Nephron (organoid): ENCODE results near the gene CYP1A2.

Source experiments
- H3K27ac Mint-ChIP-seq, 3 experiments: 2 replicates each; pipeline ENCODE4 v1.8.0; 2020; ENCODE audit warnings: mixed read lengths in 3 of 3, mild to moderate bottlenecking in 2 of 3, moderate library complexity in 1 of 3
- H3K27me3 Mint-ChIP-seq: 2 replicates; pipeline ENCODE4 v1.8.0; 2021; ENCODE audit warnings: low read depth, mild to moderate bottlenecking, moderate library complexity, mixed read lengths
- H3K36me3 Mint-ChIP-seq: 2 replicates; pipeline ENCODE4 v1.8.0; 2020; ENCODE audit warnings: low read depth, mixed read lengths
- H3K4me1 Mint-ChIP-seq: 2 replicates; pipeline ENCODE4 v1.8.0; 2020; ENCODE audit warnings: mixed read lengths
- H3K4me3 Mint-ChIP-seq, 3 experiments: 2 replicates each; pipeline ENCODE4 v1.8.0; 2020; ENCODE audit warnings: mild to moderate bottlenecking in 3 of 3, mixed read lengths in 3 of 3, moderate library complexity in 2 of 3
- H3K9me3 Mint-ChIP-seq: 2 replicates; pipeline ENCODE4 v1.8.0; 2020; ENCODE audit warnings: mixed read lengths
- TF ChIP-seq, protein P1 (sequence below), 3 experiments: fragments of 200-600 bp; sonication (generic); IDR thresholded peaks; one replicate each; pipeline ENCODE4 v1.5.0; 2021; ENCODE audit warnings: antibody characterized with exemption in 3 of 3; ENCODE audit not compliant: unreplicated experiment in 3 of 3

CYP1A2 gene

DNA sequence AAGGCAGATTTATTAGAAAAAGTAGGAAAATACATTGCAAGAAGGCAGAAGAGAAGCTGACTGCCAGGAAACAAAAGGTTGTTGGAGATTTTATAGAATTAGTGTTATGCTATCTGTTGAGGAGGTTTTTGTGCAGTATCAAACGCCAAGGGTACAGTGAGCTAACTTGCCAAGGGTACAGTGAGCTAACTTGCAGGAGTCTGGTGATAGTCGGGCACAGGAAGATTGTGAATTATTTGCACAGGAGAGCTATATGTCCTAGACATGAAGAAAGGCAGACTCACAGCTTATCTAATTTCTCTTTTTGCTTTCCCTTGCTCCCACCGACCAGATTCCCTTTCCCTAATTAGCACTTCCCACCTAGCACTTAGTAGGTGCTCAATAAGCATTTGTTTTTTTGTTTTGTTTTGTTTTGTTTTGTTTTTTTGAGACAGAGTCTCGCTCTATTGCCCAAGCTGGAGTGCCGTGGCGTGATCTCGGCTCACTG is 30.6 kb downstream of the CYP1A2 start:
- TF ChIP-seq, protein P1, sequence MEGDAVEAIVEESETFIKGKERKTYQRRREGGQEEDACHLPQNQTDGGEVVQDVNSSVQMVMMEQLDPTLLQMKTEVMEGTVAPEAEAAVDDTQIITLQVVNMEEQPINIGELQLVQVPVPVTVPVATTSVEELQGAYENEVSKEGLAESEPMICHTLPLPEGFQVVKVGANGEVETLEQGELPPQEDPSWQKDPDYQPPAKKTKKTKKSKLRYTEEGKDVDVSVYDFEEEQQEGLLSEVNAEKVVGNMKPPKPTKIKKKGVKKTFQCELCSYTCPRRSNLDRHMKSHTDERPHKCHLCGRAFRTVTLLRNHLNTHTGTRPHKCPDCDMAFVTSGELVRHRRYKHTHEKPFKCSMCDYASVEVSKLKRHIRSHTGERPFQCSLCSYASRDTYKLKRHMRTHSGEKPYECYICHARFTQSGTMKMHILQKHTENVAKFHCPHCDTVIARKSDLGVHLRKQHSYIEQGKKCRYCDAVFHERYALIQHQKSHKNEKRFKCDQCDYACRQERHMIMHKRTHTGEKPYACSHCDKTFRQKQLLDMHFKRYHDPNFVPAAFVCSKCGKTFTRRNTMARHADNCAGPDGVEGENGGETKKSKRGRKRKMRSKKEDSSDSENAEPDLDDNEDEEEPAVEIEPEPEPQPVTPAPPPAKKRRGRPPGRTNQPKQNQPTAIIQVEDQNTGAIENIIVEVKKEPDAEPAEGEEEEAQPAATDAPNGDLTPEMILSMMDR (IDR thresholded peaks at IDR 0.05; ENCODE audit: unreplicated experiment in 3 of 3) = no peak
- H3K36me3 Mint-ChIP-seq = no peaks in the 10 kb centered on the region
- H3K9me3 Mint-ChIP-seq = no peaks in the 10 kb centered on the region
- H3K4me3 Mint-ChIP-seq = peak overlapping the region; percentile 66 to 83 (median 72)
- H3K27me3 Mint-ChIP-seq = no peaks in the 10 kb centered on the region
- H3K27ac Mint-ChIP-seq = peak overlapping the region in 2 of 3 experiments; percentile 50 to 60
- H3K4me1 Mint-ChIP-seq = peaks cover 59% of the 10 kb centered on the region

DNA sequence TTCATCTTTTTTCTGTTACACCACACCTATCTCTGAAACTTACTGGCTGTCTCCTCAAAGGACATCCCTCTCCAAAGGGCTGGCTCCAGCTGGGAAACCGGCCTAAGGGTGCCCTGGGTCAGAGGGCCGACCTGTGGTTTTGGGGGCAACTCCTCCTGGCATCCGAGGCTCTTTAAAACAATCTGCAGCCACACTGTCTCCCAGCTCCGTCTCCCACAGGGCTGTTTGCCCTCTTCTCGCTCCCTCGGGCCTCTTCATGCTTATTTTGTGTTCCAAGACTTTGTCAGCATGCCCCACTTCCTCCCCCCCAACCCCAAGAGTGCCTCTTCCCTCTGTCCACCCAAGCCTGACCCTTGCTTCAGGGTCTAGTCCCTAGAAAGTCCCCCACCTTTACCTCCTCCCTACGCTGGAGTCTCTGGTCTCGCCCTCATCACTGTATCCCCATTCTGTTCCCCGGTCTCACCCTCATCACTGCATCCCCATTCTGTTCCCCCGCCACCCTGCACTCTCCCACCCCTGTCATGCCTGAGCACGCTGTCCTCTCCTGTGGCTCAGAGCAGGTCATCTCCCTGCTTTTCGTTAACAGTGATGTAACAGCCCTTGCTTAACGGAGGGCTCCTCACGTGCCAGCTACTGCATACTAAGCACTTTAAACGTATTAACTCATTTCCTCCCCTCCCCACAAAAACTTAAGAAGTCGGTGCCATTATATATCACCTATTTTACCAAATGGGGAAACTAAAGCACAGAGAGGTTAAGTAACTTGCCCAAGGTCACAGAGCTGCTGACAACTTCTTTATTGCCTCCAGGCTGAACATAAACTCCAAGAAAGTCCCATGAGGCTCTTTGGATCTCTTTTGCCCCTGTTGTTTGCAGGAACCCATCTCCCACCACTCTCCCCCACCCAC is 32.1 kb downstream of the CYP1A2 start:
- TF ChIP-seq, protein P1 (IDR thresholded peaks at IDR 0.05; ENCODE audit: unreplicated experiment in 3 of 3) = no peak
- H3K27me3 Mint-ChIP-seq = no peaks in the 10 kb centered on the region
- no peaks in the 10 kb centered on the region for H3K36me3 Mint-ChIP-seq
- H3K9me3 Mint-ChIP-seq = no peaks in the 10 kb centered on the region
- peaks cover 69% of the 10 kb centered on the region for H3K4me1 Mint-ChIP-seq
- peak overlapping the region; percentile 83 to 88 (median 86) for H3K4me3 Mint-ChIP-seq
- peak overlapping the region; percentile 11 to 77 (median 55) for H3K27ac Mint-ChIP-seq

DNA sequence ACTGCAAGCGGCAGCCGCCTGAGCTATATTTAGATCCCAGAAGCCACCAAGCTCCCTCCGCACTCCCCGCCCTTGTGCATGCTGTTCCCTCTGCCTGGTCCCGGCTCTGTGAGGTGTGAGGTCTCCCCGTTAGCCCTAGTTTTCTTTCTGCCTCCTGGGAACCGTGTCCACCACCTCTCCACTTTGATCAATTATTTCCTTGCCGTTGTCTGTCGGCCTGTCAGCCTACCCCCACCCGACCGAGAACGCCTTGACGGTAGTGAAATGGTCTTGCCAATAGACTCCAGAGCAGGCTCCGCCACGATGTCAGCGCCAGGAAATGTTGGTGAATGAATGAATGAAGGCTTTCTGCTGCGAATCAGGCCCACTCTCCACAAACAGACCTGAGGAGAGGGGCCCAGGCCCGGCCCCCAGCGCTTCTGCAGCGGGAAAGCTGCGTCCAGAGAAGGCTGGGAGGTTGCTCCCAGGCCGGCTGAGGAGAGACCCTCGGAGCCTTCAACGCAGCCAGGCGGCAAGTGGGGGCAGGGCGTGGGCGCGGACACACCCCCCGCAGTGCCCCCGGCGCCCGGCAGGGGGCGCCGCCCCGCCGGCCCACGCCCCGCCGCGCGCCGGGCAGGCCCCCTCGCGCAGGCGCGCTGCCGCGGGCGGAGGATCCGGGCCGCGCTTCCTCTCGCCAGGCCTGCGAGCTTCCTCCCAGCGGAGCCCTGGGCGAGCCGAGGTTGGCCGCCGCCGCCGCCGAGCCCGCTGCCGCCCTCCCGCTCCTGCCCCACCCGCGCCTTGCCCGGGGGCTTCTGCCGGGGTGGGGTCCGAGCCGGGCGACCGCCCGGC is 33.0 kb downstream of the CYP1A2 start, which contains the start of gene CSK:
TSS of gene CSK (plus strand) at position 650 of the 828 bp plus-strand sequence. CDS start 16,218 bp downstream, outside the sequence.
- H3K36me3 Mint-ChIP-seq = no peaks in the 10 kb centered on the region
- TF ChIP-seq, protein P1 (IDR thresholded peaks at IDR 0.05; ENCODE audit: unreplicated experiment in 3 of 3) = peak; percentile 41 to 63 (median 59)
- H3K9me3 Mint-ChIP-seq = no peaks in the 10 kb centered on the region
- no peaks in the 10 kb centered on the region for H3K27me3 Mint-ChIP-seq
- H3K4me3 Mint-ChIP-seq = peak within 1 kb of the TSS; percentile 90 to 91 (median 90)
- peak within 1 kb of the TSS; percentile 38 to 77 (median 55) for H3K27ac Mint-ChIP-seq
- H3K4me1 Mint-ChIP-seq = peaks cover 69% of the 10 kb centered on the region

DNA sequence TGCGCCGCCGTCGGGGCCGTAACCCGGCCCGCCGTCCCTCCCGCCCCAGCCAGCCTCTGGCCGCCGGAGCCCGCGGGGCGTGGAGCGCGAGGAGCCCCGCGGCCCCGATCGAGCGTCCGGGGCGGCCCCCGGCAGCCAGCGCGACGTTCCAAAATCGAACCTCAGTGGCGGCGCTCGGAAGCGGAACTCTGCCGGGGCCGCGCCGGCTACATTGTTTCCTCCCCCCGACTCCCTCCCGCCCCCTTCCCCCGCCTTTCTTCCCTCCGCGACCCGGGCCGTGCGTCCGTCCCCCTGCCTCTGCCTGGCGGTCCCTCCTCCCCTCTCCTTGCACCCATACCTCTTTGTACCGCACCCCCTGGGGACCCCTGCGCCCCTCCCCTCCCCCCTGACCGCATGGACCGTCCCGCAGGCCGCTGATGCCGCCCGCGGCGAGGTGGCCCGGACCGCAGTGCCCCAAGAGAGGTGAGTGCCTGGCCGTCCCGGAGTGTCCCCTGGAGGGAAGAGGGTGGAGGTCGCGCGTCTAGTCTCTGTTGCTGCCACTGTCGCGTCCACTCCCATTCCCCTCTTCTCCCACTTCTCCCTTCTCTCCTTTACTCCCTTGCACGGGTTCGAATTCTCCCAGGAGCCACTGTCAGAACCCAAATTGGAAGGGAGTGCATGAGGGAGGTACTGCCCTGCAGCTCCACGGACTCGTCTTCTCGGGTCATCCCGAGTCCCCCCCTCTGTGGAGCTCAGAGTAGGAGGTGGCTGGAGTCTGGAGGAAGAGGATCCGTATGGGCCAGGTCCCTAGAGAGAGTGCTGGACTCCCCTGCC is 33.8 kb downstream of the CYP1A2 start:
- H3K27ac Mint-ChIP-seq = peak overlapping the region; percentile 37 to 73 (median 38)
- peak overlapping the region; percentile 90 to 91 (median 90) for H3K4me3 Mint-ChIP-seq
- TF ChIP-seq, protein P1 (IDR thresholded peaks at IDR 0.05; ENCODE audit: unreplicated experiment in 3 of 3) = no peak
- H3K36me3 Mint-ChIP-seq = no peaks in the 10 kb centered on the region
- no peaks in the 10 kb centered on the region for H3K27me3 Mint-ChIP-seq
- peaks cover 63% of the 10 kb centered on the region for H3K4me1 Mint-ChIP-seq
- no peaks in the 10 kb centered on the region for H3K9me3 Mint-ChIP-seq

DNA sequence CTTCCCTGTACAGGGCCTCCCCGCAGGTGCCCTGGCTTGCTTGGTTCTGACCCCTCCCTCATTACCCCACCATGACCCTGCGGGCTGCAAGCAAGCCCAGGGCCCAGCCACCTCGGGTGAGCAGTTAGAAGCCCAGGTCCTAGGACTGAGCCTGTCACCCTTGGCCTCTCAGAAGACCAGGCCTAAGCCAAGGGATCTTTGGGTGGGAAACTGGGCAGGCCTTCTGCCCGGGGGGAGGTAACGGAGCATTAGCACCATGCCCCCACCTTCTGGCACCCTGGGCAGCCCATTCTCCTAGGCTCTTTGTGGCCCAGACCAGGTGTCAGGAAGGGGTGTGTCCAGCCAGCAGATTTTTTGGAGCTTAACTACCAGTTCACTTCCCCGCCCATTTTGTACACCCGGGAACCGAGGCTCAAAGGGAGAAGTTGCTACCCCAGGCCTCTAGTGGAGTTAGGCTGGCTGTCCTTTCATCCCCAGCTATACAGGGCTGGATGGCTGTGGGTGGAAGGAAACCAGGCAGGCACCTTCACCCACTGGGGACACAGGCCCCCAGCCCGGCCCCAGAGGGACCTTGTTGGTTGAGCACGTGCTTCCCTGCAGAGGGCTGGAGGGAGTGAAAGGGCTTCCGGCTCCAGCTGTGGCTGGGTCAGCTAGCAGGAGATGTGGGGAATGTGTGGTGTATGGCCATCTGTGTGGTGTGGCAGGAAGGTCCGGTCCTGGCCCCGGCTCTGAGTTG is 34.6 kb downstream of the CYP1A2 start:
- no peaks in the 10 kb centered on the region for H3K36me3 Mint-ChIP-seq
- H3K27me3 Mint-ChIP-seq = no peaks in the 10 kb centered on the region
- peak overlapping the region; percentile 37 to 46 (median 38) for H3K27ac Mint-ChIP-seq
- H3K4me3 Mint-ChIP-seq = peak overlapping the region; percentile 90 to 91 (median 90)
- H3K9me3 Mint-ChIP-seq = no peaks in the 10 kb centered on the region
- H3K4me1 Mint-ChIP-seq = peaks cover 63% of the 10 kb centered on the region
- TF ChIP-seq, protein P1 (IDR thresholded peaks at IDR 0.05; ENCODE audit: unreplicated experiment in 3 of 3) = no peak
